ENCODE data around the gene PTPRT. TPM values are rescaled to one million over a fixed set of nuclear protein-coding genes. Genes with fewer than 3 reads are reported as not detected.

PTPRT gene
- 0.20 TPM in 1 of 2 replicates, not detected in the other for total RNA-seq (2014; rRNA removed; shearing (Covaris generic); ENCODE audit: low replicate concordance)

GRCh38 chr20:43189554-43190331, at the start of gene PTPRT:
PTPRT (minus strand) TSS chr20:43189906; CDS start chr20:43189733, 173 bp downstream.
- in situ Hi-C loops (cut with HindIII; ENCODE audit: low pct_unique_long_range_greater_than_20kb, low sequenced_read_pairs), result no loop called here
- DNase-seq (ENCODE audit: low read depth), result no peak

- in situ Hi-C loops (cut with HindIII; ENCODE audit: low pct_unique_long_range_greater_than_20kb, low sequenced_read_pairs), result no loop called here
- DNase-seq (ENCODE audit: low read depth), result peak; percentile 12
Measured at GRCh38 chr20:43238833-43239232, 49.1 kb upstream of the PTPRT start.

GRCh38 chr20:43238266-43238665, 48.6 kb upstream of the PTPRT start:
- DNase-seq (ENCODE audit: low read depth), result no peak
- in situ Hi-C loops (cut with HindIII; ENCODE audit: low pct_unique_long_range_greater_than_20kb, low sequenced_read_pairs), result no loop called here

GRCh38 chr20:43237651-43238168, 48.0 kb upstream of the PTPRT start:
- DNase-seq (ENCODE audit: low read depth), result no peak
- in situ Hi-C loops (cut with HindIII; ENCODE audit: low pct_unique_long_range_greater_than_20kb, low sequenced_read_pairs), result no loop called here

- in situ Hi-C loops (cut with HindIII; ENCODE audit: low pct_unique_long_range_greater_than_20kb, low sequenced_read_pairs), result no loop called here
- no peak for DNase-seq (ENCODE audit: low read depth)
Measured at GRCh38 chr20:43235998-43236397, 46.3 kb upstream of the PTPRT start.

GRCh38 chr20:43231829-43232228, 42.1 kb upstream of the PTPRT start:
- in situ Hi-C loops (cut with HindIII; ENCODE audit: low pct_unique_long_range_greater_than_20kb, low sequenced_read_pairs), result no loop called here
- no peak for DNase-seq (ENCODE audit: low read depth)

GRCh38 chr20:43229696-43230095, 40.0 kb upstream of the PTPRT start:
- DNase-seq (ENCODE audit: low read depth), result no peak
- in situ Hi-C loops (cut with HindIII; ENCODE audit: low pct_unique_long_range_greater_than_20kb, low sequenced_read_pairs), result no loop called here

GRCh38 chr20:43220612-43221011, 30.9 kb upstream of the PTPRT start:
- peak; percentile 64 for DNase-seq (ENCODE audit: low read depth)
- in situ Hi-C loops (cut with HindIII; ENCODE audit: low pct_unique_long_range_greater_than_20kb, low sequenced_read_pairs), result no loop called here

GRCh38 chr20:43210901-43211300, 21.2 kb upstream of the PTPRT start:
- no peak for DNase-seq (ENCODE audit: low read depth)
- in situ Hi-C loops (cut with HindIII; ENCODE audit: low pct_unique_long_range_greater_than_20kb, low sequenced_read_pairs), result no loop called here

GRCh38 chr20:43209831-43210230, 20.1 kb upstream of the PTPRT start:
- in situ Hi-C loops (cut with HindIII; ENCODE audit: low pct_unique_long_range_greater_than_20kb, low sequenced_read_pairs), result no loop called here
- DNase-seq (ENCODE audit: low read depth), result no peak

GRCh38 chr20:43205699-43206098, 16.0 kb upstream of the PTPRT start:
- no peak for DNase-seq (ENCODE audit: low read depth)
- in situ Hi-C loops (cut with HindIII; ENCODE audit: low pct_unique_long_range_greater_than_20kb, low sequenced_read_pairs), result no loop called here

- in situ Hi-C loops (cut with HindIII; ENCODE audit: low pct_unique_long_range_greater_than_20kb, low sequenced_read_pairs), result no loop called here
- DNase-seq (ENCODE audit: low read depth), result no peak
Measured at GRCh38 chr20:43202100-43202499, 12.4 kb upstream of the PTPRT start.

- DNase-seq (ENCODE audit: low read depth), result no peak
- in situ Hi-C loops (cut with HindIII; ENCODE audit: low pct_unique_long_range_greater_than_20kb, low sequenced_read_pairs), result no loop called here
Measured at GRCh38 chr20:43198607-43199006, 8.9 kb upstream of the PTPRT start.

GRCh38 chr20:43196243-43196642, 6.5 kb upstream of the PTPRT start:
- in situ Hi-C loops (cut with HindIII; ENCODE audit: low pct_unique_long_range_greater_than_20kb, low sequenced_read_pairs), result no loop called here
- no peak for DNase-seq (ENCODE audit: low read depth)

- no peak for DNase-seq (ENCODE audit: low read depth)
- in situ Hi-C loops (cut with HindIII; ENCODE audit: low pct_unique_long_range_greater_than_20kb, low sequenced_read_pairs), result no loop called here
Measured at GRCh38 chr20:43194137-43194536, 4.4 kb upstream of the PTPRT start.

- in situ Hi-C loops (cut with HindIII; ENCODE audit: low pct_unique_long_range_greater_than_20kb, low sequenced_read_pairs), result no loop called here
Measured at GRCh38 chr20:43193443-43193842, 3.7 kb upstream of the PTPRT start.

GRCh38 chr20:43191946-43192863, 2.5 kb upstream of the PTPRT start:
- DNase-seq (ENCODE audit: low read depth), result peak; percentile 16
- in situ Hi-C loops (cut with HindIII; ENCODE audit: low pct_unique_long_range_greater_than_20kb, low sequenced_read_pairs), result no loop called here

More at GRCh38 chr20:43193443-43193842, 3.7 kb upstream of the PTPRT start:
- DNase-seq (ENCODE audit: low read depth), result no peak

- in situ Hi-C loops (cut with HindIII; ENCODE audit: low pct_unique_long_range_greater_than_20kb, low sequenced_read_pairs), result no loop called here
- DNase-seq (ENCODE audit: low read depth), result no peak
Measured at GRCh38 chr20:43191143-43191542, 1.4 kb upstream of the PTPRT start.
